ENCODE data around the gene WIPF1. TPM values are rescaled to one million over a fixed set of nuclear protein-coding genes. Genes with fewer than 3 reads are reported as not detected.

WIPF1 gene
- total RNA-seq, 1 donor from 2014 or later: 19.3 TPM

- Histone ChIP-seq H3K27ac (ENCODE audit: low read depth, low read length) (no peak overlapping the region), H3K4me2 (ENCODE audit: low read length) (no peak overlapping the region), H3K79me2 (ENCODE audit: insufficient read depth, low read length) (no peaks in the 10 kb centered on the region), H3K4me1 (ENCODE audit: insufficient read depth, low read length) (no peaks in the 10 kb centered on the region), H3K9ac (ENCODE audit: low read length) (no peak overlapping the region), H4K20me1 (ENCODE audit: insufficient read depth, low read length) (no peaks in the 10 kb centered on the region), H3K36me3 (ENCODE audit: insufficient read depth, low read length) (no peaks in the 10 kb centered on the region), H3K4me3 (ENCODE audit: insufficient read depth, low read depth, low read length) (no peak overlapping the region), H2AFZ (ENCODE audit: low read depth, low read length) (no peak overlapping the region), H3K27me3 (ENCODE audit: insufficient read depth, low read length) (no peaks in the 10 kb centered on the region), H3K9me3 (ENCODE audit: insufficient read depth, low read depth, low read length) (no peaks in the 10 kb centered on the region)
- FAIRE-seq (no peak), DNase-seq (ENCODE audit: low read depth) (no peak)
- H3K9me3 Mint-ChIP-seq (ENCODE audit: unreplicated experiment): peaks cover 2% of the 10 kb centered on the region
- H3K27ac Mint-ChIP-seq (ENCODE audit: unreplicated experiment): no peak overlapping the region
- H3K27me3 Mint-ChIP-seq (ENCODE audit: low read depth, unreplicated experiment): peaks cover 9% of the 10 kb centered on the region
- H3K4me1 Mint-ChIP-seq (ENCODE audit: low read depth, unreplicated experiment): no peaks in the 10 kb centered on the region
- H3K36me3 Mint-ChIP-seq (ENCODE audit: low read depth, unreplicated experiment): peaks cover 2% of the 10 kb centered on the region
- peak; percentile 17 for TF ChIP-seq CTCF (IDR thresholded peaks at IDR 0.05; ENCODE audit: insufficient read depth, low read depth, low read length)
- no peak for TF ChIP-seq EZH2 (IDR thresholded peaks at IDR 0.05; ENCODE audit: insufficient read depth, low read length)
- H3K4me3 Mint-ChIP-seq (ENCODE audit: unreplicated experiment): no peak overlapping the region
Measured at GRCh38 chr2:174546519-174547506, 50.8 kb downstream of the WIPF1 start.

GRCh38 chr2:174545240-174545639 lies 52.4 kb downstream of the WIPF1 start:
- H3K79me2 ChIP-seq (ENCODE audit: insufficient read depth, low read length): no peaks in the 10 kb centered on the region
- no peak overlapping the region for H3K4me3 ChIP-seq (ENCODE audit: insufficient read depth, low read depth, low read length)
- H3K27ac ChIP-seq (ENCODE audit: low read depth, low read length): no peak overlapping the region
- no peaks in the 10 kb centered on the region for H3K27me3 ChIP-seq (ENCODE audit: insufficient read depth, low read length)
- Mint-ChIP-seq H3K4me1 (ENCODE audit: low read depth, unreplicated experiment) (no peaks in the 10 kb centered on the region), H3K9me3 (ENCODE audit: unreplicated experiment) (no peaks in the 10 kb centered on the region), H3K27ac (ENCODE audit: unreplicated experiment) (no peak overlapping the region), H3K36me3 (ENCODE audit: low read depth, unreplicated experiment) (peaks cover 2% of the 10 kb centered on the region), H3K27me3 (ENCODE audit: low read depth, unreplicated experiment) (peaks cover 9% of the 10 kb centered on the region), H3K4me3 (ENCODE audit: unreplicated experiment) (no peak overlapping the region)
- no peak for DNase-seq (ENCODE audit: low read depth)
- no peak for TF ChIP-seq EZH2 (IDR thresholded peaks at IDR 0.05; ENCODE audit: insufficient read depth, low read length)
- no peak for TF ChIP-seq CTCF (IDR thresholded peaks at IDR 0.05; ENCODE audit: insufficient read depth, low read depth, low read length)
- H3K9ac ChIP-seq (ENCODE audit: low read length): no peak overlapping the region
- H3K4me1 ChIP-seq (ENCODE audit: insufficient read depth, low read length): no peaks in the 10 kb centered on the region
- no peaks in the 10 kb centered on the region for H3K36me3 ChIP-seq (ENCODE audit: insufficient read depth, low read length)
- FAIRE-seq: no peak
- H2AFZ ChIP-seq (ENCODE audit: low read depth, low read length): no peak overlapping the region
- no peaks in the 10 kb centered on the region for H4K20me1 ChIP-seq (ENCODE audit: insufficient read depth, low read length)
- H3K4me2 ChIP-seq (ENCODE audit: low read length): no peak overlapping the region
- H3K9me3 ChIP-seq (ENCODE audit: insufficient read depth, low read depth, low read length): no peaks in the 10 kb centered on the region

DNA sequence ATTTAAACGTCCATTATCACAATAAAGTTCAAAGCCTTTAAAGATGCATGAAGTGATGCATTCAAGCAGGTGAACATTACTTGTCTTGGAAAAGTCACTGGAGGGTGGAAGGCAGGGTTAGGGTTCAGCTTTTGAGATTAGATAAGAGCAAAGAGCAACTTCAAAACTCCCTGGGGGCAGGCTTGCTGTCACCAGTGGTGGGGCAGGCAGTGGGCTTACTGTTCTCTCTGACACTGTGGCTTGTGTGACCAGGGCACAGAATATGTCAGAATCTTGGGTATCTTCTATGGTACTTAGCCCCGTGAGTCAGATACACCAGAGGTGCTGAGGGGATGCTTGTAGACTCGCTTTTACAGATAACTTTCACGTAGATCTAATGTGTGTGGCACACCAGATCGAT lies 52.8 kb downstream of the WIPF1 start:
- no peak overlapping the region for H3K4me3 ChIP-seq (ENCODE audit: insufficient read depth, low read depth, low read length)
- H3K4me1 ChIP-seq (ENCODE audit: insufficient read depth, low read length): no peaks in the 10 kb centered on the region
- H3K4me1 Mint-ChIP-seq (ENCODE audit: low read depth, unreplicated experiment): no peaks in the 10 kb centered on the region
- TF ChIP-seq CTCF (IDR thresholded peaks at IDR 0.05; ENCODE audit: insufficient read depth, low read depth, low read length) (no peak), EZH2 (IDR thresholded peaks at IDR 0.05; ENCODE audit: insufficient read depth, low read length) (no peak)
- no peaks in the 10 kb centered on the region for H3K79me2 ChIP-seq (ENCODE audit: insufficient read depth, low read length)
- no peaks in the 10 kb centered on the region for H3K27me3 ChIP-seq (ENCODE audit: insufficient read depth, low read length)
- no peaks in the 10 kb centered on the region for H4K20me1 ChIP-seq (ENCODE audit: insufficient read depth, low read length)
- FAIRE-seq (no peak), DNase-seq (ENCODE audit: low read depth) (no peak)
- no peak overlapping the region for H3K27ac ChIP-seq (ENCODE audit: low read depth, low read length)
- no peak overlapping the region for H3K4me3 Mint-ChIP-seq (ENCODE audit: unreplicated experiment)
- no peaks in the 10 kb centered on the region for H3K9me3 ChIP-seq (ENCODE audit: insufficient read depth, low read depth, low read length)
- H3K36me3 ChIP-seq (ENCODE audit: insufficient read depth, low read length): no peaks in the 10 kb centered on the region
- H3K4me2 ChIP-seq (ENCODE audit: low read length): no peak overlapping the region
- no peak overlapping the region for H2AFZ ChIP-seq (ENCODE audit: low read depth, low read length)
- H3K9me3 Mint-ChIP-seq (ENCODE audit: unreplicated experiment): no peaks in the 10 kb centered on the region
- peaks cover 2% of the 10 kb centered on the region for H3K36me3 Mint-ChIP-seq (ENCODE audit: low read depth, unreplicated experiment)
- H3K27me3 Mint-ChIP-seq (ENCODE audit: low read depth, unreplicated experiment): peaks cover 8% of the 10 kb centered on the region
- no peak overlapping the region for H3K27ac Mint-ChIP-seq (ENCODE audit: unreplicated experiment)
- no peak overlapping the region for H3K9ac ChIP-seq (ENCODE audit: low read length)

Data from astrocyte (in vitro differentiated cells and primary cell).